Fibroblast of lung (primary cell): ENCODE results near the gene DAB1.

ENCODE experiments used
- CTCF ChIP-seq, 2 donors: IDR thresholded peaks in 1 of 2; conservative IDR thresholded peaks in 1 of 2; 1 replicate in 1 of 2; 2 replicates in 1 of 2; pipeline ENCODE4 v1.5.1; 2011 to 2012; ENCODE audit warnings: low read length in 2 of 2, control low read depth in 1 of 2, inconsistent platforms in 1 of 2, low read depth in 1 of 2, mild to moderate bottlenecking in 1 of 2
- EZH2 ChIP-seq: IDR thresholded peaks from 2 replicates; pipeline ENCODE4 v1.5.1; 2012; ENCODE audit warnings: low read length, control low read depth, mild to moderate bottlenecking; ENCODE audit errors: missing control alignments

- TF ChIP-seq EZH2, result no peak
- TF ChIP-seq CTCF (conservative IDR thresholded peaks at IDR 0.05 in 1 of 2, IDR thresholded peaks at IDR 0.05 in 1 of 2; ENCODE audit: low read depth in 1 of 2, low read length in 2 of 2), result no peak
These were observed 15.9 kb downstream of the DAB1 start for GRCh38 chr1:57407928-57408327.
